Colonic mucosa (tissue), 4 donors: ENCODE measurements around the gene MARCO. TPM values are rescaled to one million over a fixed set of nuclear protein-coding genes. Genes with fewer than 3 reads are reported as not detected.

ENCODE experiments used
- DNase-seq: peaks from one replicate; pipeline ENCODE4 v3.0.0-alpha.2; 2020
- H3K27ac ChIP-seq: fragments of 200-600 bp; one replicate; pipeline ENCODE4 v1.8.0; 2021
- H3K27me3 ChIP-seq: fragments of 200-600 bp; one replicate; pipeline ENCODE4 v1.8.0; 2021
- H3K36me3 ChIP-seq: fragments of 200-600 bp; one replicate; pipeline ENCODE4 v1.8.0; 2021
- H3K4me1 ChIP-seq: fragments of 200-600 bp; one replicate; pipeline ENCODE4 v1.8.0; 2021; ENCODE audit warnings: mild to moderate bottlenecking
- H3K4me3 ChIP-seq: fragments of 200-600 bp; one replicate; pipeline ENCODE4 v1.8.0; 2021
- H3K9ac ChIP-seq, 2 donors: one replicate each; pipeline ENCODE4 v1.7.0; 2013; ENCODE audit warnings: control low read depth in 2 of 2, low read depth in 2 of 2, low read length in 2 of 2
- H3K9me3 ChIP-seq: fragments of 200-600 bp; one replicate; pipeline ENCODE4 v1.8.0; 2021
- CTCF ChIP-seq: fragments of 200-600 bp; IDR thresholded peaks from one replicate; pipeline ENCODE4 v1.8.0; 2022; ENCODE audit warnings: antibody characterized with exemption, mild to moderate bottlenecking
- intact Hi-C: fragments of 100-400 bp; cut with DNase I; formaldehyde crosslinking; loops from one replicate; pipeline ENCODE4 v1.14.1; 2022
- total RNA-seq, 2 donors: library from RNA; stranded (reverse); fragmentation: NEBNext Ultra II Directional in 1 of 2; extraction: Animal tissue kit (Norgen Biotek cat#: 25700) in 1 of 2; gene quantifications; one replicate each; pipeline ENCODE4 v1.2.1, GENCODE V29; 2021
- donor health status: healthy.
- donor health status: DM: no; HTN: no; CAD: no.
- donor health status: DM: no; HTN: no; CAD: no.

MARCO gene
- total RNA-seq, 2 donors from 2014 or later: 0.77 to 3.7 TPM

- no peak for TF ChIP-seq CTCF
- Histone ChIP-seq H3K4me1 (no peaks in the 10 kb centered on the region), H3K9ac (no peak overlapping the region), H3K27ac (no peak overlapping the region), H3K27me3 (peaks cover 8% of the 10 kb centered on the region), H3K4me3 (no peak overlapping the region), H3K9me3 (no peaks in the 10 kb centered on the region), H3K36me3 (no peaks in the 10 kb centered on the region)
- no peak for DNase-seq
- intact Hi-C loops: no loop called here
These were observed 64.4 kb downstream of the MARCO start for GRCh38 chr2:119006441-119006840.

GRCh38 chr2:119008108-119008507, 66.1 kb downstream of the MARCO start:
- intact Hi-C loops: loop anchor here (2.0 kb wide), 1 partner anchor 125 kb away; no protein-coding TSS in a partner anchor
- H3K9ac ChIP-seq: no peak overlapping the region
- no peak for DNase-seq
- no peaks in the 10 kb centered on the region for H3K36me3 ChIP-seq
- peaks cover 9% of the 10 kb centered on the region for H3K27me3 ChIP-seq
- H3K27ac ChIP-seq: no peak overlapping the region
- no peaks in the 10 kb centered on the region for H3K9me3 ChIP-seq
- H3K4me1 ChIP-seq: no peaks in the 10 kb centered on the region
- no peak for TF ChIP-seq CTCF
- no peak overlapping the region for H3K4me3 ChIP-seq

- peaks cover 9% of the 10 kb centered on the region for H3K27me3 ChIP-seq
- no peak for TF ChIP-seq CTCF
- no peaks in the 10 kb centered on the region for H3K9me3 ChIP-seq
These were observed 67.1 kb downstream of the MARCO start for GRCh38 chr2:119009110-119009509.

GRCh38 chr2:119010336-119010735, 68.3 kb downstream of the MARCO start:
- Histone ChIP-seq H3K4me1 (no peaks in the 10 kb centered on the region), H3K4me3 (no peak overlapping the region), H3K27ac (no peak overlapping the region), H3K9ac (no peak overlapping the region), H3K27me3 (peaks cover 9% of the 10 kb centered on the region), H3K9me3 (no peaks in the 10 kb centered on the region), H3K36me3 (no peaks in the 10 kb centered on the region)
- no peak for DNase-seq
- TF ChIP-seq CTCF: no peak
- intact Hi-C loops: loop anchor here (5.0 kb wide), 1 partner anchor 167 kb away; no protein-coding TSS in a partner anchor

More at GRCh38 chr2:119009110-119009509, 67.1 kb downstream of the MARCO start:
- intact Hi-C loops: loop anchor here (2.0 kb wide), 1 partner anchor 126 kb away; no protein-coding TSS in a partner anchor
- H3K9ac ChIP-seq: no peak overlapping the region
- no peak for DNase-seq
- no peak overlapping the region for H3K4me3 ChIP-seq
- no peak overlapping the region for H3K27ac ChIP-seq
- no peaks in the 10 kb centered on the region for H3K4me1 ChIP-seq
- no peaks in the 10 kb centered on the region for H3K36me3 ChIP-seq

- no peak overlapping the region for H3K4me3 ChIP-seq
- intact Hi-C loops: loop anchor here (5.0 kb wide), 1 partner anchor 166 kb away; no protein-coding TSS in a partner anchor
- TF ChIP-seq CTCF: no peak
- H3K27me3 ChIP-seq: peaks cover 9% of the 10 kb centered on the region
- H3K36me3 ChIP-seq: no peaks in the 10 kb centered on the region
- no peak for DNase-seq
- no peaks in the 10 kb centered on the region for H3K9me3 ChIP-seq
- no peak overlapping the region for H3K27ac ChIP-seq
- H3K9ac ChIP-seq: no peak overlapping the region
- H3K4me1 ChIP-seq: no peaks in the 10 kb centered on the region
These were observed 69.3 kb downstream of the MARCO start for GRCh38 chr2:119011162-119011909.
